HK-2 (cell line): ENCODE results near the gene THSD4.

Experiments
- DNase-seq: peaks from one replicate; pipeline ENCODE4 v3.0.0-alpha.2; 2018; ENCODE audit not compliant: unreplicated experiment

The THSD4 gene

GRCh38 chr15:71495398-71495780 is 380.1 kb downstream of the THSD4 start:
- DNase-seq: no peak

GRCh38 chr15:71496336-71496955 is 381.2 kb downstream of the THSD4 start:
- no peak for DNase-seq

GRCh38 chr15:71501344-71502076 is 386.2 kb downstream of the THSD4 start:
- no peak for DNase-seq

GRCh38 chr15:71502077-71502432 is 386.8 kb downstream of the THSD4 start:
- DNase-seq: no peak

GRCh38 chr15:71505962-71506361 is 390.7 kb downstream of the THSD4 start:
- no peak for DNase-seq

- no peak for DNase-seq
Measured at GRCh38 chr15:71506946-71507345, 391.7 kb downstream of the THSD4 start.

- no peak for DNase-seq
Measured at GRCh38 chr15:71508081-71508682, 392.9 kb downstream of the THSD4 start.

GRCh38 chr15:71509139-71509538 is 393.9 kb downstream of the THSD4 start:
- no peak for DNase-seq

GRCh38 chr15:71510763-71511162 is 395.5 kb downstream of the THSD4 start:
- DNase-seq: no peak

GRCh38 chr15:71511796-71512681 is 396.8 kb downstream of the THSD4 start:
- no peak for DNase-seq

GRCh38 chr15:71512682-71513006 is 397.4 kb downstream of the THSD4 start:
- DNase-seq: no peak

GRCh38 chr15:71515375-71516186 is 400.3 kb downstream of the THSD4 start:
- DNase-seq: no peak

- no peak for DNase-seq
Measured at GRCh38 chr15:71517751-71518150, 402.5 kb downstream of the THSD4 start.

- no peak for DNase-seq
Measured at GRCh38 chr15:71518661-71519060, 403.4 kb downstream of the THSD4 start.

- DNase-seq: no peak
Measured at GRCh38 chr15:71526060-71526820, 411.0 kb downstream of the THSD4 start.

- no peak for DNase-seq
Measured at GRCh38 chr15:71529361-71529760, 414.1 kb downstream of the THSD4 start.

- no peak for DNase-seq
Measured at GRCh38 chr15:71530116-71530515, 414.8 kb downstream of the THSD4 start.

GRCh38 chr15:71532994-71533393 is 417.7 kb downstream of the THSD4 start:
- peak; percentile 8 for DNase-seq

GRCh38 chr15:71538181-71538580 is 422.9 kb downstream of the THSD4 start:
- no peak for DNase-seq

GRCh38 chr15:71541746-71542145 is 426.5 kb downstream of the THSD4 start:
- DNase-seq: no peak

GRCh38 chr15:71542836-71543235 is 427.6 kb downstream of the THSD4 start:
- no peak for DNase-seq
